ENCODE measurements around the gene PRKCZ. TPM values are rescaled to one million over a fixed set of nuclear protein-coding genes. Genes with fewer than 3 reads are reported as not detected.

PRKCZ gene
- total and polyA plus RNA-seq, 2 experiments from 2014 or later, result 26.2 to 36.9 TPM

DNA sequence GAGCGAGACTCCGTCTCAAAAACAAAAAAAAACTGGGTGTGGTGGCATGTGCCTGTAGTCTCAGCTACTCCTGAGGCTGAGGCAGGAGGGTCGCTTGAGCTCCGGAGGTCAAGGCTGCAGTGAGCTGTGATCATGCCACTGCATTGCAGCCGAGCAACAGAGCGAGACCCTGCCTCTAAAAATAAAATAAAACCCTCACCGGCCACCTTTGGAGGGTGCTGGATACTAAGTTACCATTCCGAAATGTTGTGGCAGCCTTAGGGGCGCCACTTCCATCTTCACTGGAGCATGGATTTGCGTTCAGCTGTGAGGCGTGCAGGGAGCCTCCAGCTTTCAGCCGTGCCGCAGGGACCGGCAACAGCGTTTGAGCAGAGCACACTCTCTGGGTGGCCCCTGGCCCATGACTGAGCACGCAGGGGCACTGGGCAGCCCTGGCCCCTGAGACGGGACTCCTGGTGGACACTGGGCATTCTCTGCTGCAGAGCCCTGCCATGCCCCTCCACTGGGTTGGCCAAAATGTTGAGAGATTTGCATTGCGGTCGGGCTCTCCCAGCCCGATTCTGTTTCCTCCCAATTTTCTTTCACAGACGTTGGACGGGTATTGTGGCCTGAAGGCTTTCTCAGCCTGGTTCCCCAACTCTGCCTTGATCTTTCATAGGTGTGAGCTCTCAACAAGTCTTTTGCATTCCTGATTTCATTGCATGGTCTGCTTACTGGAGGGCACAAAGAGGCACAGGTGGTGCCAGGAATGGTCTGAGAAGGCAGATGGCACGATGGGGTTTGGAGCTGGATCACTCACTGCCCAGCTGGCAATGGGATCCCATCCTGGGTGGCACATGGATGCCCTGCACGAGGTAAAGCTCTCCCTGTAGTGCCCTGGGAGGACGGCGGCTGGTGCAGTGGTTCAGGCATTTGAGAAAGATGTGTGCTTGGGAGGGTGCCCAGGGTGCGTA, 40.8 kb upstream of the PRKCZ start (continued):
- TF ChIP-seq ZNF462 (CRISPR knock-in tag; IDR thresholded peaks at IDR 0.05), result no peak

DNA sequence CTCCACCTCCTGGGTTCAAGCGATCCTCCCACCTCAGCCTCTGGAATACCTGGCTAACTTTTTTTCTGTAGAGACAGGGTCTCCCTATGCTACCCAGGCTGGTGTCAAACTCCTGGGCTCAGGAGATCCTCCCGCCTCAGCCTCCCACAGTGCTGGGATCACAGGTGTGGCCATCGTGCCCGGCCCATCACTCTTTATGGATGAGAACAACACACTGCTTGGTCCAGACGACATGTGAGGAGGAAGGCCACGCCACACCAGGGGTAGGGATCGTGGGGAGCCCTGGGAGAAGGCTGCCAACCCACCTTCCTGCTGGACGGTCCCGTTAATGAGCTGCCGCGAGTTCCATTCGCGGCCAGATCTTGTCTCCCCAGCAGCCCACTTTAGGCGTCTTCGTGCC, 36.0 kb upstream of the PRKCZ start:
- Mint-ChIP-seq H3K36me3 (ENCODE audit: low read depth) (no peaks in the 10 kb centered on the region), H3K27me3 (ENCODE audit: insufficient read depth, low read depth, poor library complexity) (peaks cover 25% of the 10 kb centered on the region), H3K9me3 (no peaks in the 10 kb centered on the region), H3K4me3 (no peak overlapping the region), H3K4me1 (peaks cover 9% of the 10 kb centered on the region), H3K27ac (no peak overlapping the region)
- H2AFZ ChIP-seq, result no peak overlapping the region
- H3K4me2 ChIP-seq, result no peak overlapping the region
- peaks cover 7% of the 10 kb centered on the region; the same call in 1 of the 2 replicates for H3F3A ChIP-seq (replicated peaks; ENCODE audit: low read depth)
- H3K27ac ChIP-seq (ENCODE audit: low read depth), result no peak overlapping the region
- no peaks in the 10 kb centered on the region; the same call in 1 of the 2 replicates for H3K27me3 ChIP-seq (ENCODE audit: insufficient read depth)
- no peaks in the 10 kb centered on the region for H3K79me2 ChIP-seq (replicated peaks; ENCODE audit: insufficient read depth)
- H3K4me3 ChIP-seq, result no peak overlapping the region
- DNase-seq (ENCODE audit: low spot score) (no peak), ATAC-seq (no peak)
- peaks cover 8% of the 10 kb centered on the region; the same call in 1 of the 2 replicates for H3K4me1 ChIP-seq (ENCODE audit: insufficient read depth)
- no peaks in the 10 kb centered on the region for H4K20me1 ChIP-seq (replicated peaks; ENCODE audit: insufficient read depth)
- H3K36me3 ChIP-seq (ENCODE audit: insufficient read depth), result no peaks in the 10 kb centered on the region
- H3K9me2 ChIP-seq (ENCODE audit: insufficient read depth), result no peaks in the 10 kb centered on the region
- no peak for TF ChIP-seq CTCF (conservative IDR thresholded peaks at IDR 0.05; ENCODE audit: low read depth in 2 of 2)
- TF ChIP-seq CREB1 (CRISPR knock-in tag; IDR thresholded peaks at IDR 0.05; ENCODE audit: low read depth), result no peak
- no peak for TF ChIP-seq STAT1 (IDR thresholded peaks at IDR 0.05; ENCODE audit: unreplicated experiment)
- no peak for TF ChIP-seq EZH2 (IDR thresholded peaks at IDR 0.05; ENCODE audit: low read depth, unreplicated experiment)
- TF ChIP-seq ETS1 (IDR thresholded peaks at IDR 0.05), result no peak
- TF ChIP-seq, protein P1, sequence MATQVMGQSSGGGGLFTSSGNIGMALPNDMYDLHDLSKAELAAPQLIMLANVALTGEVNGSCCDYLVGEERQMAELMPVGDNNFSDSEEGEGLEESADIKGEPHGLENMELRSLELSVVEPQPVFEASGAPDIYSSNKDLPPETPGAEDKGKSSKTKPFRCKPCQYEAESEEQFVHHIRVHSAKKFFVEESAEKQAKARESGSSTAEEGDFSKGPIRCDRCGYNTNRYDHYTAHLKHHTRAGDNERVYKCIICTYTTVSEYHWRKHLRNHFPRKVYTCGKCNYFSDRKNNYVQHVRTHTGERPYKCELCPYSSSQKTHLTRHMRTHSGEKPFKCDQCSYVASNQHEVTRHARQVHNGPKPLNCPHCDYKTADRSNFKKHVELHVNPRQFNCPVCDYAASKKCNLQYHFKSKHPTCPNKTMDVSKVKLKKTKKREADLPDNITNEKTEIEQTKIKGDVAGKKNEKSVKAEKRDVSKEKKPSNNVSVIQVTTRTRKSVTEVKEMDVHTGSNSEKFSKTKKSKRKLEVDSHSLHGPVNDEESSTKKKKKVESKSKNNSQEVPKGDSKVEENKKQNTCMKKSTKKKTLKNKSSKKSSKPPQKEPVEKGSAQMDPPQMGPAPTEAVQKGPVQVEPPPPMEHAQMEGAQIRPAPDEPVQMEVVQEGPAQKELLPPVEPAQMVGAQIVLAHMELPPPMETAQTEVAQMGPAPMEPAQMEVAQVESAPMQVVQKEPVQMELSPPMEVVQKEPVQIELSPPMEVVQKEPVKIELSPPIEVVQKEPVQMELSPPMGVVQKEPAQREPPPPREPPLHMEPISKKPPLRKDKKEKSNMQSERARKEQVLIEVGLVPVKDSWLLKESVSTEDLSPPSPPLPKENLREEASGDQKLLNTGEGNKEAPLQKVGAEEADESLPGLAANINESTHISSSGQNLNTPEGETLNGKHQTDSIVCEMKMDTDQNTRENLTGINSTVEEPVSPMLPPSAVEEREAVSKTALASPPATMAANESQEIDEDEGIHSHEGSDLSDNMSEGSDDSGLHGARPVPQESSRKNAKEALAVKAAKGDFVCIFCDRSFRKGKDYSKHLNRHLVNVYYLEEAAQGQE (IDR thresholded peaks at IDR 0.05; ENCODE audit: unreplicated experiment), result no peak
- TF ChIP-seq ZNF331 (CRISPR knock-in tag; IDR thresholded peaks at IDR 0.05; ENCODE audit: low read depth), result no peak
- no peak for TF ChIP-seq ZNF114 (CRISPR knock-in tag; IDR thresholded peaks at IDR 0.05)
- TF ChIP-seq POLR2AphosphoS5 (IDR thresholded peaks at IDR 0.05; ENCODE audit: low read depth), result no peak
- TF ChIP-seq JUNB (IDR thresholded peaks at IDR 0.05; ENCODE audit: unreplicated experiment), result no peak
